ENCODE data around the gene ATF7IP2.
A peak's percentile ranks its signal among the peaks of the same experiment; 100 is the strongest.
"Not testable (repeated sequence)": the region's sequence is repeated elsewhere in the genome, so short reads cannot be mapped to it uniquely, and the experiment has no call there.

Gene ATF7IP2

DNA sequence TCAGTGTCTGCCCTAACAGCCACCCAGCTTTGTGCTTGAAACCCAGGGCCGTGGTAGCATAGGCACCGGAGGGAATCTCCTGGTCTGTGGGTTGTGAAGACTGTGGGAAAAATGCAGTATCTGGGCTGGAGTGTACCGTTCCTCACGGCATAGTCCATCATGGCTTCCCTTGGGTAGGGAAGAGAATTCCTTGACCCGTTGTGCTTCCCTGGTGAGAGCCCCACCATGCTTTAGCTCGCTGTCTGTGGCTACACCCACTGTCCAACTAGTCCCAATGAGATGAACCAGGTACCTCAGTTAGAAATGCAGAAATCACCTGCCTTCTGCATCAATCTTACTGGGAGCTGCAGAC is 67.3 kb downstream of the ATF7IP2 start:
- DNase-seq = no peak

- no peak for DNase-seq
Observed at GRCh38 chr16:10465821-10466220, 80.0 kb downstream of the ATF7IP2 start.

- no peak for DNase-seq
Observed at GRCh38 chr16:10466313-10466712, 80.5 kb downstream of the ATF7IP2 start.

- no peak for DNase-seq
Observed at GRCh38 chr16:10466861-10467260, 81.0 kb downstream of the ATF7IP2 start.

DNA sequence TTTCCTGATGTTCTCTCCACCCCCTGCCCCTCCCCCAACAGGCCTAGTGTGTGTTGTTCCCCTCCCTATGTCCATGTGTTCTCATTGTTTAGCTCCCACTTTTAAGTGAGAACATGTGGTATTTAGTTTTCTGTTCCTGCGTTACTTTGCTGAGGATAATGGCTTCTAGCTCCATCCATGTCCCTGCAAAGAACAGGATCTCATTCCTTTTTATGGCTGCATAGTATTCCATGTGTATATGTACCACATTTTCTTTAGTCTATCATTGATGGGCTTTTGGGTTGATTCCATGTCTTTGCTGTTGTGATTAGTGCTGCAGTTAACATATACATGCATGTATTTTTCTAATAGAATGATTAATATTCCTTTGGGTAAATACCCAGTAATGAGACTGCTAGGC is 90.8 kb downstream of the ATF7IP2 start:
- not testable (repeated sequence) for DNase-seq

DNA sequence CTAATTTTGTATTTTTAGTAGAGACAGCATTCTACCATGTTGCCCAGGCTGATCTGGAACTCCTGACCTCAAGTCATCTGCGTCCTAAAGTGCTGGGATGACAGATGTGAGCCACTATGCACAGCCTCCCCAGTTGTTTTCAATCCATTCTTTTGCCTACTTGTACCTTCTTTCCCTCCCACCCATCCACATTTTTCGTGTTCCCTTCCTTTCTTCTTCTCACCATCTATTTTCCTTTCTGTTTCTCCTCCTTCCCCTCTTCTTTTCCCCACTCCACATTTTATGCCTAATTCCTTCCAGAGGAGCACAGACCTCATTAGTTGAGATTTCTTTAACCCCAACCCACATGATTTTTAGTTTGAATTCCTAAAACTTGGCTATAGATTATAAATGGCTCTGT is 94.3 kb downstream of the ATF7IP2 start:
- no peak for DNase-seq

GRCh38 chr16:10485159-10485558 is 99.3 kb downstream of the ATF7IP2 start:
- no peak for DNase-seq

- no peak for DNase-seq
Observed at GRCh38 chr16:10485698-10486382, 100.0 kb downstream of the ATF7IP2 start.

DNA sequence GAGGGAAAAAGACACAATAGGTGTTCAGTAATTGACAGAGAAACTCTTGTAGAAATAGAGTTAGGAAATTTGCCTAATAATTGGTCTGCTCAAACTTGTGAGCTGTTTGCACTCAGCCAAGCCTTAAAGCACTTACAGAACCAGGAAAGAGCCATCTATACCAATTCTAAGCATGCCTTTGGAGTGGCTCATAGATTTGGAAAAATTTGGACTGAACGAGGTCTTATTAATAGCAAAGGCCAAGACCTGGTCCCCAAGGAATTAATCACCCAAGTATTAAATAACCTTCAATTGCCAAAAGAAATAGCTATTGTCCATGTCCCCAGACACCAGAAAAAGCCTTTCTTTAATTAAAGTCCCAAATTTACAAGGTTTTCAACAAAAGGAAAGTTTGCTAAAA is 104.3 kb downstream of the ATF7IP2 start:
- DNase-seq = no peak

DNA sequence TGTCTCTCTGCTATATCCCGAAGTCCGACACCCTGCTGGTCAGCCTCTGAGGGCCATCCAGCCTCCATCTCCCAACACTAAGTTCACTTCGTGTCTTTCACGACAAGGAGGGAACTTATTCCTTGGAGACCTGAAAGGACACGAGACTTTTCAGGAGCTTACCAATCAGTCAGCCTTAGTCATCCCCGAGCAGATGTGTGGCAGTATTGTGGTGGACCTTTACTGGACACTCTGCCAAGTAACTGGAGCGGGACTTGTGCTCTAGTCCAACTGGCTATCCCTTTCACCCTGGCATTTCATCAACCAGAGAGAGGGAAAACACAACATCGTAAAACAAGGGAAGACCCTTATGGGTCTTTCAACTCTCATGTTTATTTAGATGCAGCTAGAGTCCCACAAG is 107.4 kb downstream of the ATF7IP2 start:
- DNase-seq = no peak

- no peak for DNase-seq
Observed at GRCh38 chr16:10494343-10495030, 108.6 kb downstream of the ATF7IP2 start.

DNA sequence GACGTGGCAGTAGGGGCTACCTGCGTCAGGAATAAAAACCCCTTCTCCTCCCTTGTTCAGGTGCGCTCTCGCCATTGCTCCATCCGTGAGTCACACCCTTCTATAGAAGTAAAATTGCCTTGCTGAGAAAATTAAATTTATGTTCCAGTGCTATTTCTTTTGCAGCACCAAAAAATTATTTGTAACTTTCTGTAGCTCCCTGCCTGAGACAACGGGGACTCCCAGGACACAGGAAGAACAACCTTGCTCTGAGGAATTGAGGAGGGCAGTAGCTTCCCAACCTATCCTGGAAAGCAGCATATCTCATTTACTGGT is 109.1 kb downstream of the ATF7IP2 start:
- DNase-seq = no peak

GRCh38 chr16:10497132-10498101 is 111.6 kb downstream of the ATF7IP2 start:
- DNase-seq = no peak

DNA sequence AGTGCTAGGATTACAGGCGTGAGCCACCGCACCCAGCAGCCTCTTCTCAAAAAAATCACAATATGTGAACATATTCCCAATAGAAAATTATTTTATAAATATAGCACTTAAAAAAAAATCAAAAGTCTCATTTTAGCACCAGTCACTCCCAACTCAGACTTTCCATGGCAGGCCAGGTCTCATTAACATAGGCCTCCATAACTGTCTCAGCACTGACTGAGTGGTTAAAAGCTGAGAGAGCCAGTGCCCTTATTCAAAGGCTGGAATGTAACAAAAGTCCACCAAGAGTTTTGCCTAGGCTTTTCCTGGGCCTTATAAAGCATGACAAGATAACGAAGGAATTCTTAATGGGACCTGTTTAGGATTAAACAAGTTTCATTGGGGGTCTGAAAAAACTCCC is 114.7 kb downstream of the ATF7IP2 start:
- no peak for DNase-seq

GRCh38 chr16:10501016-10501607 is 115.3 kb downstream of the ATF7IP2 start:
- DNase-seq = no peak

- no peak for DNase-seq
Observed at GRCh38 chr16:10502776-10503175, 116.9 kb downstream of the ATF7IP2 start.

- no peak for DNase-seq
Observed at GRCh38 chr16:10504404-10504885, 118.6 kb downstream of the ATF7IP2 start.

DNA sequence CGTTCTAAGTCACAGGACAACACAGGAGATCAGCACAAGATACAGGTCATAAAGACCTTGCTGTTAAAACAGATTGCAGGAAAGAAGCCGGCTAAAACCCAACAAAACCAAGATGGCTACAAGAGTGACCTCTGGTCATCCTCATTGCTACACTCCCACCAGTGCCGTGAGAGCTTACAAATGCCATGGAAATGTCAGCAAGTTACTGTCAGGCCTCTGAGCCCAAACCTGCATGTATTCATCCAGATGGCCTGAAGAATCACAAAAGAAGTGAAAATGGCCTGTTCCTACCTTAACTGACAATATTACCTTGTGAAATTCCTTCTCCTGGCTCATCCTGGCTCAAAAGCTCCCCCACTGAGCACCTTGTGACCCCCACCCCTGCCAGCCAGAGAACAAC is 119.4 kb downstream of the ATF7IP2 start:
- not testable (repeated sequence) for DNase-seq

DNA sequence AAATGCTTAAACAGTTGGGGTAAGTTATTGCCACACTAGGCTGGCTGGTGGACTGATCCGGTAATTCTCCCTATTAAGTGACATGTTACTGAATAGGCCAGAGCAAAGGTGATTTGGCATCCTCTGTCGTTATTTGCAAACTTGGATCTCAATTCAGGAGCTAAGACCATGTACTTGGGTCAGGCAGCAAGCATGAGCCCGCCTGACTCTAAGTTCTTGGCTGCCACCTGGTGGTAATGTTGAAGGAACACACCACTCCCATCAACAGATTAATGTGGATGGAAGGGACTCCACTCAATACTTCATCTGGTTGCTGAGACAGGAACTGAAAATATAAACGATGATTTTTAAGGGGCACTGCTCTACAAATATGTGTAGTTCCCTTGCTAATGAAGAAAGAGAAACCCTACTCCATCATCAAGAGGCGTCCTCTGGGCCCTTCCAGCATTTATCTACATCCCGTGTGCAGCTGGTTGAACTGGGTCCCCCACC is 123.7 kb downstream of the ATF7IP2 start:
- peak; percentile 75 for DNase-seq

GRCh38 chr16:10510279-10510678 is 124.4 kb downstream of the ATF7IP2 start:
- no peak for DNase-seq

- DNase-seq = no peak
Observed at GRCh38 chr16:10511829-10512228, 126.0 kb downstream of the ATF7IP2 start.

GRCh38 chr16:10514369-10515055 is 128.7 kb downstream of the ATF7IP2 start:
- DNase-seq = peak; percentile 58
